ENCODE measurements around the gene DIAPH1.

- TF ChIP-seq POLR2A (IDR thresholded peaks at IDR 0.05) = no peak
- TF ChIP-seq CTCF (IDR thresholded peaks at IDR 0.05) = no peak
Measured at GRCh38 chr5:141512911-141513626, 105.7 kb downstream of the DIAPH1 start.
